H1 (cell line): ENCODE measurements around the gene IAPP.
"Not testable (repeated sequence)": the region's sequence is repeated elsewhere in the genome, so short reads cannot be mapped to it uniquely, and the experiment has no call there.

Source experiments
- BRCA1 ChIP-seq: IDR thresholded peaks from 2 replicates; pipeline ENCODE4 v1.6.1; 2012; ENCODE audit warnings: low read depth, low read length, improper control_type of control experiment
- CEBPB ChIP-seq: IDR thresholded peaks from 2 replicates; pipeline ENCODE4 v1.6.1; 2012; ENCODE audit warnings: low read depth, low read length
- CTCF ChIP-seq, 3 experiments: IDR thresholded peaks; 1 replicate in 2 of 3; 2 replicates in 1 of 3; pipeline versions ENCODE4 v1.5.1 to v1.6.1; 2011; ENCODE audit warnings: low read length in 3 of 3, mild to moderate bottlenecking in 3 of 3, inconsistent platforms in 2 of 3, low read depth in 1 of 3, moderate library complexity in 1 of 3; ENCODE audit not compliant: insufficient read depth in 1 of 3; ENCODE audit errors: control extremely low read depth in 1 of 3
- EZH2 ChIP-seq: fragments of 200-600 bp; sonication (generic); IDR thresholded peaks from 2 replicates; pipeline ENCODE4 v1.7.1; 2012; ENCODE audit warnings: low read depth, mild to moderate bottlenecking, moderate library complexity, low read length, inconsistent platforms; ENCODE audit not compliant: severe bottlenecking
- POLR2AphosphoS5 ChIP-seq: IDR thresholded peaks from 2 replicates; pipeline ENCODE4 v1.6.1; 2011; ENCODE audit warnings: low read depth, low read length
- SIX5 ChIP-seq: IDR thresholded peaks from 2 replicates; pipeline ENCODE4 v1.6.1; 2011; ENCODE audit warnings: mild to moderate bottlenecking, low read depth, low read length
- TAF1 ChIP-seq: IDR thresholded peaks from 2 replicates; pipeline ENCODE4 v1.6.1; 2011; ENCODE audit warnings: mild to moderate bottlenecking, low read depth, low read length
- YY1 ChIP-seq: IDR thresholded peaks from 2 replicates; pipeline ENCODE4 v1.6.1; 2011; ENCODE audit warnings: low read depth, mild to moderate bottlenecking, low read length

GRCh38 chr12:21419009-21419699, 46.5 kb downstream of the IAPP start:
- not testable (repeated sequence) for TF ChIP-seq TAF1; CTCF (IDR thresholded peaks at IDR 0.05; ENCODE audit: control extremely low read depth in 1 of 3, insufficient read depth in 1 of 3, low read depth in 1 of 3, low read length in 3 of 3); SIX5; EZH2; BRCA1; POLR2AphosphoS5; CEBPB
- TF ChIP-seq YY1 = peak; percentile 46; the same call in 1 of the 2 replicates
